ENCODE data around the gene LRRC75A.
A peak's percentile ranks its signal among the peaks of the same experiment; 100 is the strongest.

The LRRC75A gene

DNA sequence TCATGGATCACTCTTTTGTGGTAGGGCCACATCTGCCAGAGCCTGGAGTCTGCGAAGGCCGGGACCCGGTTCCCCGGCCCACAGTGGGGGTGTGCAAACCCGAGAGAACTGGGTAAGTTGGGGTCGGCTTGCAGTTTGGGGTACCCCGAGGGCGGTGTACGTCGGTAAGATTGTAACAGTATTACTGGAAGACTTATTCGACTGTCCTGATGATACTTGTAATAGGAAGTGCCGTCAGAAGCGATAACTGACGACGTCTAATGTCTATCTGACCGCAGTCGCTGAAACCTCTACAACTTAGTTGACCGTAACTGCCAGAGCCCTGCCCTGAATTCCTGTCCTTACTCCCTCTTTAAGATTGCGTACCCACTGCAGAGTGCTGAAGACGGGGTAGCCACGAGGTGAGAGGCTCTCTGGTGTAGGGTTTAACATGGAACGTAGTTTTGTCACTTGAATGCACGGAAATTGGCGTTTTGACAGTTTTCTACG is 52.6 kb downstream of the LRRC75A start:
- H3K9me3 ChIP-seq (ENCODE audit: low read length), result no peaks in the 10 kb centered on the region
- peak overlapping the region; percentile 93 for H3K4me3 ChIP-seq (ENCODE audit: low read depth, low read length, poor library complexity, severe bottlenecking)
- H3K27ac ChIP-seq (ENCODE audit: low read depth, low read length, poor library complexity, severe bottlenecking), result peak overlapping the region; percentile 79
- TF ChIP-seq EZH2 (IDR thresholded peaks at IDR 0.05; ENCODE audit: borderline replicate concordance, low read length) (no peak), CTCF (IDR thresholded peaks at IDR 0.05; ENCODE audit: low read length) (no peak)
- H3K4me2 ChIP-seq (ENCODE audit: low read length), result peak overlapping the region; percentile 67
- peaks cover 24% of the 10 kb centered on the region for H3K79me2 ChIP-seq (ENCODE audit: insufficient read depth, low read length)
- no peaks in the 10 kb centered on the region for H4K20me1 ChIP-seq (ENCODE audit: insufficient read depth, low read length)
- no peaks in the 10 kb centered on the region for H3F3A ChIP-seq (ENCODE audit: insufficient read depth, low read length)
- H3K9ac ChIP-seq (ENCODE audit: low read length), result peak overlapping the region; percentile 97
- no peaks in the 10 kb centered on the region for H3K9me2 ChIP-seq (ENCODE audit: low read depth, low read length)
- H3K36me3 ChIP-seq (ENCODE audit: insufficient read depth, low read length), result peaks cover 55% of the 10 kb centered on the region
- H3K27me3 ChIP-seq (ENCODE audit: insufficient read depth, low read length), result no peaks in the 10 kb centered on the region
- no peak overlapping the region for H2AFZ ChIP-seq (ENCODE audit: low read length)
- peaks cover 49% of the 10 kb centered on the region for H3K4me1 ChIP-seq (ENCODE audit: insufficient read depth, low read length, severe bottlenecking)

DNA sequence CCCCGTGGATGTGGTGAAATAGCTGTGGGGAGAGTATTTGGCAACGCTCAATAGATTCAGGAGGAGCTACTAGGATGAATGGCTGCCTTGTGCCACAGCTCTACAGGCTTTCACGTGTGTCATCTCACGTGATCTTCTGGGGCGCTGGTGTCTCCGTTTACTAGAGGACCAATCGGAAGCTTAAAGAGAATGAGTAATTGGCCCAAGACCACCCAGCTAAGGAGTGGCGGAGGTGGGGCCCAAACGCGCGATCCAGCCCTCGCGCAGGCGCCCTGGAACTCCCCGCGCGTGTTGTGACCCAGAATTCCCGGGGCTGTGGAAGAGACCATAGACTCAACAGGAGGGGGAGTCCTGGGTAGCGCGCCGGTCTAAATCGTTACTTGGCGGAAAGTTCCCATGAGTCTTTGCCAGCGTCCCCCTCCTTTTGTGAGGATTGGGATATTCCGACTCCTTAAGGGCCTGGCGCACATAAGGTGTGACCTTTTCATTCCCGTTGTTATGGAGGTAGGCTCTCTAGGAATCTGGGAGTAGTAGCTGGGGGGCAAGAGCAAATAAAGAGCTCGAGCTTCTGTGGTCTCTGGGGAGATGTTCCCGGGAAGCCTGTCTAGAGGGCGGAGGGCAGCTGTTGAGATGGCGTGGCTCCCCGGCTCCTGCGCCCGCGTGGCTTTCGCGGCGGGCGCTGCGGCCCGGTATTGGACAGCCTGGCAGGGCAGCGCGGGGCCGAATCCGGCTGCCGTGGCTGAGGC is 53.3 kb downstream of the LRRC75A start:
- Histone ChIP-seq H3K9me2 (ENCODE audit: low read depth, low read length) (no peaks in the 10 kb centered on the region), H3K27ac (ENCODE audit: low read depth, low read length, poor library complexity, severe bottlenecking) (peak overlapping the region; percentile 79), H3F3A (ENCODE audit: insufficient read depth, low read length) (no peaks in the 10 kb centered on the region), H3K4me1 (ENCODE audit: insufficient read depth, low read length, severe bottlenecking) (peaks cover 51% of the 10 kb centered on the region), H3K36me3 (ENCODE audit: insufficient read depth, low read length) (peaks cover 51% of the 10 kb centered on the region), H3K27me3 (ENCODE audit: insufficient read depth, low read length) (no peaks in the 10 kb centered on the region), H3K79me2 (ENCODE audit: insufficient read depth, low read length) (peaks cover 24% of the 10 kb centered on the region), H3K9me3 (ENCODE audit: low read length) (no peaks in the 10 kb centered on the region), H4K20me1 (ENCODE audit: insufficient read depth, low read length) (no peaks in the 10 kb centered on the region), H2AFZ (ENCODE audit: low read length) (no peak overlapping the region), H3K4me3 (ENCODE audit: low read depth, low read length, poor library complexity, severe bottlenecking) (peak overlapping the region; percentile 93), H3K4me2 (ENCODE audit: low read length) (peak overlapping the region; percentile 85), H3K9ac (ENCODE audit: low read length) (peak overlapping the region; percentile 97)
- TF ChIP-seq CTCF (IDR thresholded peaks at IDR 0.05; ENCODE audit: low read length) (no peak), EZH2 (IDR thresholded peaks at IDR 0.05; ENCODE audit: borderline replicate concordance, low read length) (no peak)

DNA sequence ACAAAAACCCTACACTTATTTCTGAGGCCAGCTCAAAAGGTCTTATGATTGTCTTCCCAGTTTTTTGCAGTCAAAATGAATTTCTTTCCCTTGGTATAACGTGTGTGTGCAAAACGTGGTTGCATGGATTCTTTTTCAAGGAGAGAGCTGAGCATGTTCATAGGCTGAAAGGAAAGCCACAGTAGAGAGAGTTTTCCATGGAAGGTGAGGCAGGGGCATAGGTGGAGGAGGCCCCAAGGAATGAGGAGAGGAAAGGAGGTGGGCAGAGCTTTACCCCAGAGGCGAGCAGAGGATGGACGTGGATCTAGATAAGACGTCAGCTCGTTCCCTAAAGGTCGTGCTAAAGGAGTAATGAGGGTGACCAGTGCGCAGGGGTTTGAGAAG is 53.8 kb downstream of the LRRC75A start:
- H3K9me2 ChIP-seq (ENCODE audit: low read depth, low read length), result no peaks in the 10 kb centered on the region
- peak overlapping the region; percentile 75 for H3K9ac ChIP-seq (ENCODE audit: low read length)
- H3K79me2 ChIP-seq (ENCODE audit: insufficient read depth, low read length), result peaks cover 24% of the 10 kb centered on the region
- H3K27me3 ChIP-seq (ENCODE audit: insufficient read depth, low read length), result no peaks in the 10 kb centered on the region
- H4K20me1 ChIP-seq (ENCODE audit: insufficient read depth, low read length), result no peaks in the 10 kb centered on the region
- H3K9me3 ChIP-seq (ENCODE audit: low read length), result no peaks in the 10 kb centered on the region
- H3K4me2 ChIP-seq (ENCODE audit: low read length), result peak overlapping the region; percentile 85
- peaks cover 46% of the 10 kb centered on the region for H3K36me3 ChIP-seq (ENCODE audit: insufficient read depth, low read length)
- peaks cover 51% of the 10 kb centered on the region for H3K4me1 ChIP-seq (ENCODE audit: insufficient read depth, low read length, severe bottlenecking)
- no peak for TF ChIP-seq CTCF (IDR thresholded peaks at IDR 0.05; ENCODE audit: low read length)
- no peak for TF ChIP-seq EZH2 (IDR thresholded peaks at IDR 0.05; ENCODE audit: borderline replicate concordance, low read length)
- peak overlapping the region; percentile 65 for H3K27ac ChIP-seq (ENCODE audit: low read depth, low read length, poor library complexity, severe bottlenecking)
- H3F3A ChIP-seq (ENCODE audit: insufficient read depth, low read length), result no peaks in the 10 kb centered on the region
- no peak overlapping the region for H2AFZ ChIP-seq (ENCODE audit: low read length)
- H3K4me3 ChIP-seq (ENCODE audit: low read depth, low read length, poor library complexity, severe bottlenecking), result peak overlapping the region; percentile 93
